Measurements from ENCODE around the gene INPP5A.

Gene INPP5A

DNA sequence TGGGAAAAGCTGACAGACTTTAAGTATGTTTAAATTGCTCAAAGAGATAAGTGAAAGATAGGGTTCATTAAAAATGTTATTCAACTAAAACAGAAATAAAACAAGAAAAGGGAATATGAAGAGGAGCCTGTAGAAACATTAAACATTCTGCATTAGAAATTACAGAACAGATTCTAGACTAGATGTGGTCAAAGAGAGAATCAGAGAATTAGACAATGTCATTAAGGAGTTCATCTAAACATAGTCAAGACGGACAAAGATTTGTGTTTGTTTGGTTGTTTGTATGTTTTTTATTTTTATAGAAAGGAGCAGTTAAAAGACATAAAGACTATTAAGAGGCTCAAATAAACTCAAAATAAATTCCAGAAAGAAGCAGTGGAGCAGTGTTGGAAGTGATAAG, 168.4 kb downstream of the INPP5A start:
- no peak for DNase-seq (ENCODE audit: low spot score)

DNA sequence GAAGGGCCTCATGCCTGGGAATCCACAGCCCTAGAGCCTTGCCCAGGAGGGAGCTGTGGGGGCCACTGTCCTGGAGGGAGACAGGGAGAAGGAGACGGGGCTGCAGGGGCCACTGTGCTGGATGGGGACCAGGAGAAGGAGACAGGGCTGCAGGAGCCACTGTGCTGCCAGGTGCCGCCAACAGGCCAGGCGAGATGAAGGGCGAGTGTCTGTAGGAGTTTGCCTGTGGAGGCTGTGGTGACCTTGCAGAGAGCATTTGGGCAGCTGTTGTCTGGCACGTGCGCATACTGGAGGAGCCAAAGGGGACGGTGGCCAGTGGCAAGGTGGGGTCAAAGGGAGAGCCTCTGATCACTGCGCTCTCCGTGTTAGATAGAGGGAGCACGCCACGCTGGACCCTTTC, 169.1 kb downstream of the INPP5A start:
- DNase-seq (ENCODE audit: low spot score): peak; percentile 42

DNA sequence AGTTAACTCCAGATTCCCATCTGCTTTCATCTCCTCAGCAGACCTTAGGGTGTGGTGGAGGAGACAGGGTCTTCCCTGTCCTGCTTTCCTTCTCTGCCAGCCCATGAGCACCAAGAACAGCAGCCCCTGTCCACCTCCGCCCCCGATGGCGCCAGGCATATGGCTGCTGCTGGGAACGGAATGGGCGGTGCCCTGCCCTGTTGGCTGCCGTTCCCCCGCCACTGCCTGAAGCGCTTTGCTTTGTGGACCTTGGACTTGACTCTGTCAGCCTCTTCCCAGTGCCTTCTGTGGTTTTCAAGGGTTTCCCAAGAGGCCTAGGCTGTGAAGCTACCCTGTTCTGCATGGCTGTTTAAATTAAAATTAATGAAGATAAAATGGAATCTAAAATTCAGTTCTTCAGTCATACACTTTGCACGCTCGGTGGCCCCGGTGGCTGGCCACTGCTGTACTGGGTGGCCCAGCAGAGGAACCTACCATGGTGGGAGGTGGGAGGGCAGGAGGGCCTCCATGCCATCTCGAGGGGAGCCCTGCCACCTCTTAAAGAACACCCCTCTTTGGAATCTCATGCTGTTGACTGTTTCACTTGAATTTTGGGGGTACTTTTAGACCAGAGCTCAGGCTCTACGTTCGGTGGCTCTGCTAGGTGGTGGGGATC, 169.7 kb downstream of the INPP5A start:
- peak; percentile 14 for DNase-seq (ENCODE audit: low spot score)

DNA sequence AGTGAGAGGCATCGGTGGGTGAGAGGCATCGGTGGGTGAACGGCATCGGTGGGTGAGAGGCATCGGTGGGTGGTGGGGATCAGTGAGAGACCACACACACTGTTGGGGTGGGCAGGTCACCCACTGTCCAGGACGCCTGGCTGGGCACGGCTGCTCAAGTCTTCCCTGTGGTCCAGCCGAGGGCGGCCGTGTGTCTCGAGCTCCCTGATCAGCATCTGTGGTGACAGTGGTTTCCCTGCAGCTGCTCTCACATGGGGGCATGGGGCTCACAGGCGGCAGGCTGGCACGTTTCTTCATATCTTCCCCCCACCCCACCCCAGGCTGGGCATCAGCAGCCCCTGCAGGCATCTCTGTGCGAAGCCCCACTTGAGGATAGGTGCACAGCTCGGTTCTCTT, 170.2 kb downstream of the INPP5A start:
- DNase-seq (ENCODE audit: low spot score): peak; percentile 57

DNA sequence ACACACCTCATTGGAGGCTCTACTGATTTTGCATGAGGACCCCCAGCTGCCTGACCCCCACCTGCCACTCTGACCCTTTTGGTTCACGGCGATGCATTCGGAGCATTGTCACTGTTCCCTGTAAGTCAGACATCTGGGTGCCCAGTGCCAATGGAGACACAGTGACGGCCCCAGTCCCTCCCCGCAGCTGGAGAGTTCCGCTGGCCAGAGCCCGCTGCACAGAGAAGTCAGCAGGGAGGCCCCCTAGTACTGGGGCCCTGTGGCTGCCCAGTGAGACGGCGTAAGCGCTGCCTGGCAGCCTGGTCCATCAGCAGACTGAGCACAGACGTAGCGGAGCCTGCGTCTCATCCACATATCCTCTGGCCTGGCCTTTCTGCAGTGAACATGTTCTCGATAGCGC, 170.9 kb downstream of the INPP5A start:
- DNase-seq (ENCODE audit: low spot score): peak; percentile 48

DNA sequence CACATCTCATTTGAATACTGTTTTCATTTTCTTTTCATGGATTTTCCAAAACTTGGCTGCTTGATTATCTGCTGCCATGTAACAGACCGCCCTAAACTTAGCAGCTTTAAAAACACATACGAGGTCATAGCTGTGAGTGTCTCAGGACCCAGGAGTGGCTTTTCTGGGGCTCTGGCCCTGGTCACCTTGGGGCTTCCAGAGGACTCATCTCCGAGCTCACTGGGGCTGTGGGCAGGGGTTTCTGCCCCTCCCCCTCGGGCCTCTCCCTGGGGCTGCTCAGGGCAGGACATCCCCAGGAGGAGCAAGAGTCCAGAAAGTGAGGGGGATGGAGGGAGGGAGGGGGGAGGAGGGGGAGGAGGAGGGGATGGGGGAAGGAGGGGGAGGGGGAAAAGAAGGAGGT, 171.3 kb downstream of the INPP5A start:
- peak; percentile 36 for DNase-seq (ENCODE audit: low spot score)

DNA sequence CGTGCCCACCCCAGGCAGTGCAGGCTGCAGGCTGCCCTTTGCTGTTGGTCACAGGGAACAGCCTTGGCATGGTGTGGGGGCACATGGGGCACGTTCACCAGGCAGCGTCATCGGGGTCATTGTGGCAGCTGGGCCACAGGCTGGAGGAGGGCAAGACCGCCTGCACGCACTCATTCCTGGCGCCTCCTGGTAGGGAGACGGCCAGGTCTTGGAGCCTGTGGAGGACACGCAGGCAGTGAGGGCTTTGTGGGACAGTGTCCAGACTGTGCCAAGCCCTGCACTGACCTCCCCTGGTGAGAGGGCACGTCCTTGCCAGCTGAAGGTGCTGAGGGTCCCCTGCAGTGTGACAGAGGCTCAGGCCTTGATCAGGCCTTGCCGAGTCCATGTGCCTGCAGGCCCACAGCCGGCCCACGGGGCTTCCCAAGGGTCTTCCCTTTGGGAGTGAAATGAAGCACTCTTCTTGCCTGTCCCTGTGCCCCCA, 171.9 kb downstream of the INPP5A start:
- peak; percentile 55 for DNase-seq (ENCODE audit: low spot score)

DNA sequence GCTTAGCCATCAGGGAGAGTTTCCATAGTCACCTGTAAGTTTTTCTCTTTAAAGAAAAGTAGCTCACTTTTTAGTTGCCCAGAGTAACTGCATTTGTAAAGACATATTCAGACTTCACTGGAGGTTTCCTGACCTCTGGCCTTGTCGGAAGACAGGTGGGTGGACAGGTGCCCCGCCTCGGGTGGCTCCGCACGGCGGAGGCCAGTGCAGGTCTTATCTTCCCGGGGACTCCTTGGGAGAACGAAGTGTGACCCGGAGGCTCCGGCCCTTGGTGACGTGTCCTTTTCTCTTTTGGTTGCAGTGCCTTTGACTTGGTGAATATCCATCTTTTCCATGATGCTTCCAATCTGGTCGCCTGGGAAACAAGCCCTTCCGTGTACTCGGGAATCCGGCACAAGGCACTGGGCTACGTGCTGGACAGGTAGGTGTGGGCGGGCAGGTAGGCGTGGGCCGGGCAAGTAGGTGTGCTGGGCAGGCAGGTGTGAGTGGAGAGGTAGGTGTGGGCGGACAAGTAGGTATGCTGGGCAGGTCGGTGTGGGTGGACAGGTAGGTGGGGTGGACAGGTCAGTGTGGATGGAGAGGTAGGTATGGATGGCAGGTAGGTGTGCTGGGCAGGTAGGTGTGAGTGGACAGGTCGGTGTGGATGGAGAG, 172.6 kb downstream of the INPP5A start:
- DNase-seq (ENCODE audit: low spot score): peak; percentile 61

DNA sequence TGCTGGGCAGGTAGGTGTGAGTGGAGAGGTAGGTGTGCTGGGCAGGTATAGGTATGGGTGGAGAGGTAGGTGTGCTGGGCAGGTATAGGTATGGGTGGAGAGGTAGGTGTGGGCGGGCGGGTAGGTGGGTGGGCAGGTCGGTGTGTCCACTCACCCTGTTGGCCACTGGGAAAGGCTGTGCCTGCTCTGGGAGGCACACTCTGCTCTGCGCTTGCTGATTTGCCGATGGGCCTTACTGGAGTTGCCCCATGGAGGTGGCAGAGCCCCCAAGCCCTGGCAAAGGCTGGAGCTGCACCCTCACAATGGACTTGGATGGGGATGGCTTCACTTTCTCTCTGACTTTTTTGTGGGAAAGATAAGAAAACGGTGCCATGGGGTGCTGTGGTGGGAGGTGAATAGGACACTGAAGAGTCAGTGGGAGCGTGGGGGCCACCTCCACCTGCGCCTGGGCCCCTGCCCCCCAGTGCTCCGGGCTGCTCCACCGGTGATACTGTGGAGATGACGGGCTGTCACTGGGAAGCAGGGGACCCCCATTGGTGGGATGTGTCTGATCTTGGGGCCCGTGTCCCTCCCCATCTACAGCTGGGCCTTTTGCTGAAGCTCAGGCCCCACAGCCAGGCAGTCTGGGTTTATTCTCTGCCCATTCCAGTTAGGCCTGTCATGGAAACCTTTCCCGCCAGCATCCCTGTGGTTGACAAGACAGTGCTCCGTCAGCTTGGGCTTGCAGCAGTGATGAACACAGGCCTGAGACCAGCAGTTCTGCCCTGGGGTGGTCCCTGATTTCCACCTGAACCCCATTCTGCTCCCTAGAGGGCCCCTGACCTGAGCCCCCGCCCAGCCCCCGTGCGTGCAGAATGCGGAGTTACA, 173.4 kb downstream of the INPP5A start:
- peak; percentile 54 for DNase-seq (ENCODE audit: low spot score)

DNA sequence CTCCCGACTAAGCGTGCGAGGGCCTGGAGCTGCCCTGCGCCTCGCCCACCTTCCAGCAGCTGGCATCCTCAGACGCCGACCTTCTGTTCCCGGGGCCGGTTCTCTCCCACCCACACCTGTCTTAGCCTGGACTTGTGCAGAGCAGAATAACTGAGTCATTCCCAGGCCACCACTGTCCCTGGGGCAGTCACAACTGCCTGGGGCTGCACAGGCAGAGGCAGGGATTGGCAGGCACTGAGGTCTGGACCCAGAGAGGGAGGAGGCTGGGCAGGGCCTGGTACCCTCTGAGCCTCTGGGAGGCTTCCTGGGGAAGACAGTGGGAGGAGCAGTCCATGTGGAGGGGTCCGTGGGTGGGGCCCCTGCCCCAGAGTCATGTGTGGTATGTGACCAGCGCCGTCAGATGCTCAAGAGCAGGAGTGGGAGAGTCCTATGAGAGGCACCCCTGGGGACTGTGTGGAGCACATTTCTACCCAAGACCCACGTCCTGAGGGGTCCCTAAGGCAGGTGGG, 174.1 kb downstream of the INPP5A start:
- DNase-seq (ENCODE audit: low spot score): peak; percentile 53

DNA sequence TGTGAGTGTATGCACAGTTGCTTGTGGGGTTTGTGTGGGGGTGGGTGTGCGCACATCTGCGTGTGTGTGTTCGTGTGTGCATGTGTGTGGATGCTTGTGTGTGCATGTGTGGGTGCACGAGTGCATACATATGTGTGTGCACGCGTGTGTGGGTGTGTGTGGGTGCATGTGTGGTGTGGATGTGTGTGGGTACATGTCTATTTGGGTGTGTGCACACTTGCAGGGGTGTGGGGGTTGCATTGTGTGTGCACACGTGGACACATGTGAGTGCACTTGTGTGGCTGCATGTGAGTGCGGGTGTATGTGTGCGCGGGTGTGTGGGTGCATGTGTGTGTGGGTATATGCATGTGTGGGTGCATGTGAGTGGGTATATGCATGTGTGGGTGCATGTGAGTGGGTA, 174.7 kb downstream of the INPP5A start:
- DNase-seq (ENCODE audit: low spot score): no peak

DNA sequence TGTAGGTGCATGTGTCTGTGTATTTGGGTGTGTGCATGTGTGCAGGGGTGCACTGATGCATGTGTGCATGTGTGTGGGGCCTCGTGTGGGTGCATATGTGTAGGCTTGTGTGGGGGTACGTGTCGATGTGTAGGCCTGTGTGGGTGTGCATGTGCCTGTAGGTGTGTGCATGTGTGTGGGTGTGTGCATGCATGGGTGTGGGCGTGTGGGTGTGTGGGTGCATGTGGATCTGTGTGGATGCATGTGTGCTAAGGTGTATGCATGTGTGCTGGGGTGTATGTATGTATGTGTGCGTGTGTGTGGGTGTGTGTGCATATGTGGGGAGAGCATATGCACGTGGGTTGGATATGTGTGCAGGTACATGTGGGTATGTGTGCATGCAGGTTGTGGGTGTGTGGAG, 175.2 kb downstream of the INPP5A start:
- peak; percentile 56 for DNase-seq (ENCODE audit: low spot score)

DNA sequence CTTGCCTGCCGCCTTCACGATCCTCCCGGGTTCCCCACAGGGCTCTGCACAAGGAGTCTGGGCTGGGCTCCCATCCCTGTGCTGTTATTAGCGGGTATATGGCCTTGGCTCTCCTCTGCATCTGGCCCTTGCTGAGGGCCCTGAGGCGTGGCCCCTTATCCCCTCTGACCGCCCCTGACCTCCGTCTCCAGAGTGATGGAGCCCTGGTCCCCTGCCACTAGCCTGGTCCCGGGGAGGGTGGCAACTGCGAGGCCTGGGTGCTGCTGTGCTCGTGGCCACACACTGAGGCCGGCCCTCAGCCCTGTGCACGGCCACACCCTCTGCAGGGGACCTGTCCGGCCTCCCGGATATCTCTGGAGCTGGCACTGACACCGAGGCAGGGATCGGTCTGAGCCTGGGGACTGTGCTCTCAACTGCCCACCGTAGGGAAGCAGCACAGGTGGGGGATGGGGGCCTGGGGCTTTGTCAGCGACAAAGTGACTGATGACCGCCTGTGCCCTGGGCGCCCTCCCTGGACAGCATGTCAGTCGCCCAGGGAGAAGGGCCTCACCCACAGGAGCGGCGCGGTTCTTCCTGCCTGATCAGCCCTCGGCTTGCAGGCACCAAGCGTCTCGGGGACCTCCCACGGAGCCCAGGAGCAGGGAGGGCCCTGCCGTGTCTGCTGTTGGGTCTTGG, 176.0 kb downstream of the INPP5A start:
- peak; percentile 59 for DNase-seq (ENCODE audit: low spot score)

DNA sequence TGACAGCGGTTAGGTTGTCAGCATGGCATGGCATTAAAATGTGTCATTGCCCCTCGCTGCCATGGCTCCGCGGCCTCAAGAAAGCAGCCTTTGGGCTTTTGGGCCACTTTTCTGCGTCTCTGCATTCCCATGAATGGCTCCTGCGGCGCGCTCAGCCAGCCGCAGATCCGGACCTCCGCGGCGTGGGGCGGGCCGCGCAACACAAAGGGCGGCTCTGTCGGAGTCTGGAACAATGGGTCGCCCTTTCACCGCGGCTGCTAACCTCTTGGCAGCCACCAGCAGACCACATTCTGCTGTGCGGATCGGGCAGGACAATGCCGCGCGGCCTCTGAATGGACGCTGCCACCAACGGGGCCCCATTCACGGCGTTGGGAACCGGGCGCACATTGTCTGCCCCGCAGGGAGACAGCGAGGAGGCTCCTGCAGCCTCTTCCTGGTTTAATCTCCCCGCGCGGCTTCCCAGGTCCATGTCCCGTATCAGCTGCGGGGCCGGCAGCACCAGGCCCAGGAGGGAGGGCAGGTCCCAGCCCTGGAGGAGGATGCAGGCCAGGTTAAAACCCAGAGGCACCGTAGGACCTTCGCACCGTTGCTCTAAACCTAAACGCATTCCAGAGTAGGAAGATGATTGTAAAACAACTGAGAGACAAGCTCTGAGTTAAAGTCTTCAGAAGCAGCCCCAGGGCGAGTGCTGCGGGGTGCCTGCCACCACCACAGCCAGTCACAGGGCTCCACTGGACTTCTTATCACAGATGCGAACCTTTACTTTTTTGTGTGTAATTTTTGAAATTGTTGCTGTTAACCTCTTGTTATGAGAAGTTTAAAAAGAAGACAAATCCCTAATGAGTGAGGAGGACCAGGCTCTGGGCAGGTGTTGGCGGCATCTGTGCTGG, 176.8 kb downstream of the INPP5A start:
- DNase-seq (ENCODE audit: low spot score): peak; percentile 64

DNA sequence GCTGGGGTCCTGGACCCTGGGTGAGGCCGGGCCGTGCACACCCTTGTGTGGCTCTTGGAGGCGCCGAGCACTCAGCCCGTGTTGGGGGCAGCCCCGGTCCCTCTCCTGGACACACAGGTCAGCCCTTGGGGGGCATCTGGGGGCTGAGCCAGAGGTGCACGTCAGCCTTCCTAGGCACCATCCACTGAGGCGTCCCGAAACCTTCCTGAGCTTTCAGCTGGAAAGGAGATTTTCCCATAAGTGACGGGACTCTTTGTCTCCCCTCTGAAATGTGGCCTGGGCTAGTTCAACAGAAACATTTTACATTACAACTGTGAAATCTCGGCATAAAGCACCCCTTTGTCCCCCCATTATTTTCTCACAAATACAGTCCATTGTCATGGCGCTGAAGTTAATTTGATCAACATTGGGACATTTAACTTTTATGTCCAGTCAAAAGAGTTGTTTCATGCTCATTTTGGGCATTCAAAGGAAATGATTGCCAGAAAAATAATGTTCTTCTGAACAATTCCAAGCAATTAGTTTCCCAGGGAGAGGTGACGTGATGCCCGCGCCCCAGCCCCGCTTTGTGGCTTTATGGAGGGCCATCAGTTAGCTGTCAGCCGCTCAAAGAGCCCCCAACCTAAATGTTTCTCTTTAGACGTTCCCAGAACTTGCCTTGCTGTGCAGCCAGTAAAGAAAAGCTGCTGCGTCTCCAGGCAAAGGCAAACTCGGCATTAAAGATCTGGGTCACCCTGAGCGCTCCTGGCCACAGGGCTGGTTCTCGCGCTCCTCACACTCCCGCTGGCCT, 177.6 kb downstream of the INPP5A start:
- peak; percentile 49 for DNase-seq (ENCODE audit: low spot score)

DNA sequence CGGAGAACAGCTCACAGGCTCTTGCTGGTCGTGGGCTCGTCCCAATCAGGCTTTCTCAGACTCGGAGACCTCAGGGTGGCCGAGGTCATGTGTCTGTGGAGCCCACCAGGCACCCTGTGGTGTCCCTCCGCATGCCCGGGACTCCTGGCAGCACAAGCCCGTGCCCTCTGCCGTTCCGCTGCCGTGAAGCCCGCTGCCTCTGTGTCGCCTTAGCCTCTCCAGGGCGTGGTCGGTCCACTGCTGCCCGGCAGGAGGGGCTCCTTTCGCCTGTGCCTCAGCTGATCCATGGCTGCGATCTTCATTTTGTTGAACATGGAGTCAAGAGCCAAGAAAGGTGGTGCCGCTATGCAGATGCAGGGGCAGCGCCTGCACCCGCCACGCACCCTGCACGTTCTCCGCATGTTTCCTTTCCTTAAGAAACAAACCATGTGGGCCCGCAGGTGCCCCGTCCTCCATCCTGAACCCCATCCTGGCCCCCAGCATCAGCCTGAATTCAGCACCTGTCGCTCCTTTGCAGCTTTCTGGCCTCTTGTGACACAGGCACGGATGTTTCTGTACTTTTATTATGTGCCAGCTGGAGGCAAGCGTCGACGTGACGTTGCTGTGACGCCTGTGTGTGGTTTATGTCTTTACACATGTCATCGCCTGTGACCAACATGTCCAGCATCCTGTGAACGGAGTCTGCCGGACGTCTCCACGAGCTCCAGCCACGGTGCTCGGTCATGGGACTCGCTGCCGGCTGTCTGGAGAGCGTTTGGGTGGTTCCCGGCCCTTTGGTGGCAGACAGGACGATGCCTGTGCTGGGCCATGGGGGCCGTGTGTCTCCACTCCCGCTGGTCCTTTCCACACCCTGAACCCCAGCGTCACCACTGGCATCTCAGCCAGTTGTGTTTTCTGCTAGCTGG, 178.4 kb downstream of the INPP5A start:
- peak; percentile 51 for DNase-seq (ENCODE audit: low spot score)

DNA sequence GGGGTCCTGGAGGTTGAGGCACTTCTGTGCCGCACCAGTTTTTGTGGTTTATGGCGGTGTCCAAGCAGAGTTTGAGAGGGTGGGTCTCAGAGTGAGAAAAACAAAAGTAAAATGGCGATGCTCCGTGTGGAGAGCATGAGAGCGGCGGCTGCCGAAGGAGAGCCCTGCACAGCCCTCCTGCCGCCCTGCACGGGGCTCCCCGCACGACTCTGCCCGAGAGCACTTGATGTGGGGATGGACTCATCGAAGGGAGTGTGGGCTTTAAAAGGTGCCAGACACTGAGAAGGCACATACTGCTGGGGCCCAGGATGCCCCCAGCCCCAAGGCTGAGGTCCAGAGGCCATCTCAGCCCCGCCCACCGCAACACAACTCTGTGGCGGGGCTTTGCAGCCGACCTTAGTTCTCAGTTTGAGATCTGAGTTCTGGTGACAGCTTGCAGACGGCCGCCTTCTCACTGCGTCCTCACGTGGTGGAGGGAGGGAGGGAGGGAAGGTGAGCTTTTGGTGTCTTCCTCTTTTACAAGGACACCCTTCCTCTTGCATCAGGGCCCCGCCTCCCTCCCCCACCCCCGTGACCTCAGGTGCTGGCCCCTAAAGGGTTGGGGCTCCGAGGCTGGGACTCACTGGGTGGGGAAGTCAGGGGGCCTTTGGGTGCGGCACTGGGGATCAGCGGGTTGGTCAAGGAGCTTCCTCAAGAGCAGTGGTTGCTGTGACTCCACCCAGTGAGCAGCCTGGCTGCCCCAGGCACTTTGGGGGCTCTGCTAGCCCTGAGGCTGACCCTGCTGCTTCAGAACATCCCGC, 179.3 kb downstream of the INPP5A start:
- DNase-seq (ENCODE audit: low spot score): peak; percentile 53

DNA sequence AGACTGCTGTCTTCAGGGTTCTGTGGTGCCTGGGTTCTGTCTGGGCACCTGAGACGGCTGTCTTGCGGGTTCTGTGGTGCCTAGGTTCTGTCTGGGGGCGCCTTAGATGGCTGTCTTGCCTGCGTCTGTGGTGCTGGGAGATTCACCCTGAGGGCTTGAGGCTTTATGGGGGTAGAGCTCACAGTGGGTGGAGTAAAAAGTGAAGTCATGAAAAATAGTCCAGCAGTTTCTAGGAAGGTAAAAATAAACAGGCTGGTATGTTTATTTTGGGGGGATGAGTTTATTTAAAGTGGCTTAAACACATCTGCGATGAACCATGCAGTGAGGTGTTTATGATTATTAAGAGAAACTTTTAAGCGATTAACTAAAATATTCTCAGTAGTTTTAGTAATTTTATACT, 184.1 kb downstream of the INPP5A start:
- DNase-seq (ENCODE audit: low spot score): no peak

Data from left forelimb (tissue), 1 donor.